ENCODE data around the gene SKIC2. TPM values are rescaled to one million over a fixed set of nuclear protein-coding genes. Genes with fewer than 3 reads are reported as not detected.

Gene SKIC2
- total and polyA plus RNA-seq, 2 experiments from 2014 or later: 46.9 to 54.9 TPM

GRCh38 chr6:31954511-31954910 lies 4.5 kb upstream of the SKIC2 start:
- no peak for DNase-seq
- Histone ChIP-seq H4K20me1 (ENCODE audit: insufficient read depth) (no peaks in the 10 kb centered on the region), H3K4me3 (no peak overlapping the region), H3K4me2 (ENCODE audit: unreplicated experiment) (no peak overlapping the region), H3K27ac (no peak overlapping the region), H3K36me3 (ENCODE audit: low read depth) (peaks cover 33% of the 10 kb centered on the region), H3K9me3 (ENCODE audit: low read depth) (no peaks in the 10 kb centered on the region), H2AFZ (no peak overlapping the region), H3F3A (ENCODE audit: insufficient read depth) (peaks cover 19% of the 10 kb centered on the region; the same call in 1 of the 2 replicates), H3K27me3 (replicated peaks; ENCODE audit: insufficient read depth) (no peaks in the 10 kb centered on the region), H3K9ac (no peak overlapping the region), H3K79me2 (ENCODE audit: insufficient read depth) (peaks cover 32% of the 10 kb centered on the region), H3K9me2 (ENCODE audit: insufficient read depth) (no peaks in the 10 kb centered on the region), H3K4me1 (ENCODE audit: insufficient read depth) (peaks cover 10% of the 10 kb centered on the region)
- in situ Hi-C loops (cut with MboI): no loop called here
- WGBS, 2 experiments (ENCODE audit: low coverage in 1 of 2, low lambda C conversion rate in 2 of 2, missing lambda C conversion rate in 2 of 2): 95 to 98% methylated on average over 26 to 28 of the region's 28 CpGs
- TF ChIP-seq EZH2phosphoT487 (IDR thresholded peaks at IDR 0.05; ENCODE audit: insufficient read depth, low read depth) (no peak), EZH2 (IDR thresholded peaks at IDR 0.05; ENCODE audit: insufficient read depth, poor library complexity, severe bottlenecking) (no peak)

- peak overlapping the region; percentile 97; the same call in 1 of the 2 replicates for H3K9ac ChIP-seq
- no peak overlapping the region for H3K27ac ChIP-seq
- H3K9me3 ChIP-seq (ENCODE audit: low read depth): no peaks in the 10 kb centered on the region
- H3F3A ChIP-seq (ENCODE audit: insufficient read depth): peaks cover 18% of the 10 kb centered on the region; the same call in 1 of the 2 replicates
- H3K27me3 ChIP-seq (replicated peaks; ENCODE audit: insufficient read depth): no peaks in the 10 kb centered on the region
- H3K4me3 ChIP-seq: no peak overlapping the region
- DNase-seq: no peak
- H4K20me1 ChIP-seq (ENCODE audit: insufficient read depth): no peaks in the 10 kb centered on the region
- H3K4me2 ChIP-seq (ENCODE audit: unreplicated experiment): no peak overlapping the region
- peaks cover 16% of the 10 kb centered on the region for H3K4me1 ChIP-seq (ENCODE audit: insufficient read depth)
- in situ Hi-C loops (cut with MboI): no loop called here
- TF ChIP-seq EZH2phosphoT487 (IDR thresholded peaks at IDR 0.05; ENCODE audit: insufficient read depth, low read depth): no peak
- no peak for TF ChIP-seq EZH2 (IDR thresholded peaks at IDR 0.05; ENCODE audit: insufficient read depth, poor library complexity, severe bottlenecking)
- H3K9me2 ChIP-seq (ENCODE audit: insufficient read depth): no peaks in the 10 kb centered on the region
- peaks cover 31% of the 10 kb centered on the region for H3K36me3 ChIP-seq (ENCODE audit: low read depth)
- H3K79me2 ChIP-seq (ENCODE audit: insufficient read depth): peaks cover 53% of the 10 kb centered on the region
- no peak overlapping the region for H2AFZ ChIP-seq
- 72 to 77% methylated on average over 3 of the region's 3 CpGs for WGBS, 2 experiments (ENCODE audit: low coverage in 1 of 2, low lambda C conversion rate in 2 of 2, missing lambda C conversion rate in 2 of 2)
Measured at GRCh38 chr6:31956796-31957195, 2.2 kb upstream of the SKIC2 start.

GRCh38 chr6:31958412-31958740 lies 599 bp upstream of the SKIC2 start:
- no peaks in the 10 kb centered on the region for H4K20me1 ChIP-seq (ENCODE audit: insufficient read depth)
- H3K27ac ChIP-seq: peak overlapping the region; percentile 77
- peaks cover 23% of the 10 kb centered on the region for H3K36me3 ChIP-seq (ENCODE audit: low read depth)
- TF ChIP-seq EZH2phosphoT487 (IDR thresholded peaks at IDR 0.05; ENCODE audit: insufficient read depth, low read depth) (no peak), EZH2 (IDR thresholded peaks at IDR 0.05; ENCODE audit: insufficient read depth, poor library complexity, severe bottlenecking) (no peak)
- H3K27me3 ChIP-seq (replicated peaks; ENCODE audit: insufficient read depth): no peaks in the 10 kb centered on the region
- H3K79me2 ChIP-seq (ENCODE audit: insufficient read depth): peaks cover 58% of the 10 kb centered on the region
- DNase-seq: peak; percentile 44
- 1 to 6% methylated on average over 11 of the region's 11 CpGs for WGBS, 2 experiments (ENCODE audit: low coverage in 1 of 2, low lambda C conversion rate in 2 of 2, missing lambda C conversion rate in 2 of 2)
- H2AFZ ChIP-seq: peak overlapping the region; percentile 96
- H3K9ac ChIP-seq: peak overlapping the region; percentile 97
- H3K4me1 ChIP-seq (ENCODE audit: insufficient read depth): peaks cover 16% of the 10 kb centered on the region
- in situ Hi-C loops (cut with MboI): no loop called here
- peaks cover 15% of the 10 kb centered on the region; the same call in 1 of the 2 replicates for H3F3A ChIP-seq (ENCODE audit: insufficient read depth)
- no peaks in the 10 kb centered on the region for H3K9me2 ChIP-seq (ENCODE audit: insufficient read depth)
- peak overlapping the region; percentile 99 for H3K4me3 ChIP-seq
- H3K9me3 ChIP-seq (ENCODE audit: low read depth): no peaks in the 10 kb centered on the region
- H3K4me2 ChIP-seq (ENCODE audit: unreplicated experiment): peak overlapping the region; percentile 90

- Histone ChIP-seq H3K4me2 (ENCODE audit: unreplicated experiment) (no peak overlapping the region), H3K27ac (no peak overlapping the region), H3K9ac (no peak overlapping the region), H3K79me2 (ENCODE audit: insufficient read depth) (peaks cover 52% of the 10 kb centered on the region), H3F3A (ENCODE audit: insufficient read depth) (0 out of 2 replicates have a peak, but pooled peaks cover 8% of the 10 kb centered on the region), H3K36me3 (ENCODE audit: low read depth) (peaks cover 20% of the 10 kb centered on the region; the same call in 1 of the 2 replicates), H3K4me3 (no peak overlapping the region), H4K20me1 (ENCODE audit: insufficient read depth) (no peaks in the 10 kb centered on the region), H3K27me3 (replicated peaks; ENCODE audit: insufficient read depth) (no peaks in the 10 kb centered on the region), H3K4me1 (ENCODE audit: insufficient read depth) (peaks cover 16% of the 10 kb centered on the region), H3K9me3 (ENCODE audit: low read depth) (no peaks in the 10 kb centered on the region), H2AFZ (no peak overlapping the region), H3K9me2 (ENCODE audit: insufficient read depth) (no peaks in the 10 kb centered on the region)
- no peak for DNase-seq
- TF ChIP-seq EZH2phosphoT487 (IDR thresholded peaks at IDR 0.05; ENCODE audit: insufficient read depth, low read depth) (no peak), EZH2 (IDR thresholded peaks at IDR 0.05; ENCODE audit: insufficient read depth, poor library complexity, severe bottlenecking) (no peak)
- in situ Hi-C loops (cut with MboI): no loop called here
- WGBS, 2 experiments (ENCODE audit: low coverage in 1 of 2, low lambda C conversion rate in 2 of 2, missing lambda C conversion rate in 2 of 2): 87 to 91% methylated on average over 12 of the region's 12 CpGs
Measured at GRCh38 chr6:31961616-31962015, 2.6 kb downstream of the SKIC2 start.

- Histone ChIP-seq H3K4me2 (ENCODE audit: unreplicated experiment) (no peak overlapping the region), H3K79me2 (ENCODE audit: insufficient read depth) (peaks cover 37% of the 10 kb centered on the region), H3K36me3 (ENCODE audit: low read depth) (peaks cover 17% of the 10 kb centered on the region; the same call in 1 of the 2 replicates), H3K4me1 (ENCODE audit: insufficient read depth) (peaks cover 7% of the 10 kb centered on the region), H3K27me3 (replicated peaks; ENCODE audit: insufficient read depth) (no peaks in the 10 kb centered on the region), H3F3A (ENCODE audit: insufficient read depth) (no peaks in the 10 kb centered on the region), H3K9ac (no peak overlapping the region), H2AFZ (no peak overlapping the region), H3K4me3 (no peak overlapping the region), H3K27ac (no peak overlapping the region), H3K9me2 (ENCODE audit: insufficient read depth) (no peaks in the 10 kb centered on the region), H3K9me3 (ENCODE audit: low read depth) (no peaks in the 10 kb centered on the region), H4K20me1 (ENCODE audit: insufficient read depth) (no peaks in the 10 kb centered on the region)
- DNase-seq: no peak
- 97 to 98% methylated on average over 19 of the region's 19 CpGs for WGBS, 2 experiments (ENCODE audit: low coverage in 1 of 2, low lambda C conversion rate in 2 of 2, missing lambda C conversion rate in 2 of 2)
- TF ChIP-seq EZH2phosphoT487 (IDR thresholded peaks at IDR 0.05; ENCODE audit: insufficient read depth, low read depth): no peak
- no peak for TF ChIP-seq EZH2 (IDR thresholded peaks at IDR 0.05; ENCODE audit: insufficient read depth, poor library complexity, severe bottlenecking)
- in situ Hi-C loops (cut with MboI): no loop called here
Measured at GRCh38 chr6:31963921-31964320, 4.9 kb downstream of the SKIC2 start.

Measured in GM23248 (cell line).